Measurements from ENCODE around the gene B3GAT3.
A peak's percentile ranks its signal among the peaks of the same experiment; 100 is the strongest.
"Not testable (repeated sequence)": the region's sequence is repeated elsewhere in the genome, so short reads cannot be mapped to it uniquely, and the experiment has no call there.

Gene B3GAT3

GRCh38 chr11:62572431-62572830, 49.4 kb downstream of the B3GAT3 start:
- Histone ChIP-seq H3K36me3 (ENCODE audit: control insufficient read depth in 2 of 2, insufficient read depth in 1 of 2, low read length in 2 of 2) (peaks cover 31 to 87% of the 10 kb centered on the region in 2 experiments; a peak in 2 of 3 replicates), H3K4me1 (ENCODE audit: control insufficient read depth, insufficient read depth, low read length) (no peaks in the 10 kb centered on the region), H3K9me3 (ENCODE audit: control insufficient read depth, insufficient read depth, low read depth, low read length) (no peaks in the 10 kb centered on the region), H3K27ac (ENCODE audit: extremely low read depth, low read depth, low read length) (peak overlapping the region; percentile 99), H3K4me3 (ENCODE audit: low read depth, low read length) (peak overlapping the region; percentile 90)
- TF ChIP-seq KLF8 (tag by site-specific recombination; IDR thresholded peaks at IDR 0.05) (no peak), REPIN1 (tag by site-specific recombination; IDR thresholded peaks at IDR 0.05; ENCODE audit: low read depth) (no peak)
- CTCF ChIA-PET: interaction anchor here (1.2 to 2.0 kb wide), 5 partner anchors 13 to 148 kb away, joined by 3 to 8 read pairs (median 4); partner anchors contain the start of gene TUT1
- POLR2A ChIA-PET: interaction anchor here (1.0 to 2.8 kb wide), 5 partner anchors 9 to 269 kb away, joined by 3 to 20 read pairs (median 5); partner anchors contain the start of genes MTA2 and TUT1

DNA sequence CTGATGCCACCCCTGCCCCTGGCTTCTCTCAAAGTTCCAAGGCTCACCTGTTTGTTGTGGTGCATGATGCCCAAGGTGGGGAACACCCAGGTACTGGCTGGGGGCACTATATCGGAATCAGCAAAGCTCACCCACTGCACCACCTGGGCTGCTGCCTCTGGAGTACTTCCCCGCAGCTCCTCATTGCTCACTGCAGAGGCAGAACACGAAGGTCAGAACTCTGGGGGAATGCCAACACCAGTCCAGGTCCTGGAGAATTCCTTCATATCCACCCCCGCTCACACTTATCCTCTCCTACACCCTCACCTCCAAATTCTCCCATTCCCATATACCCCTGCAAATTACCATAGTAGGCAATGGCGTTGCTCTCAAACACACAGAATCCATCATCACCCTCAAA, 50.3 kb downstream of the B3GAT3 start:
- H3K36me3 ChIP-seq (ENCODE audit: control insufficient read depth in 2 of 2, insufficient read depth in 1 of 2, low read length in 2 of 2): peaks cover 37 to 87% of the 10 kb centered on the region in 2 experiments; a peak in 2 of 3 replicates
- ChIA-PET POLR2A (interaction anchor here (0.6 to 2.8 kb wide), 4 partner anchors 19 to 270 kb away, joined by 3 to 20 read pairs (median 3); partner anchors contain the start of genes B3GAT3 and TUT1), CTCF (interaction anchor here (0.7 to 2.0 kb wide), 4 partner anchors 12 to 177 kb away, joined by 3 to 8 read pairs (median 4); no protein-coding TSS in a partner anchor)
- not testable (repeated sequence) for H3K9me3 ChIP-seq (ENCODE audit: control insufficient read depth, insufficient read depth, low read depth, low read length); H3K4me3 ChIP-seq (ENCODE audit: low read depth, low read length); H3K27ac ChIP-seq (ENCODE audit: extremely low read depth, low read depth, low read length); H3K4me1 ChIP-seq (ENCODE audit: control insufficient read depth, insufficient read depth, low read length)

GRCh38 chr11:62570903-62571302, 50.9 kb downstream of the B3GAT3 start:
- CTCF ChIA-PET: interaction anchor here (1.0 to 2.0 kb wide), 4 partner anchors 11 to 176 kb away, joined by 4 to 8 read pairs (median 4); no protein-coding TSS in a partner anchor
- POLR2A ChIA-PET: interaction anchor here (0.6 to 2.8 kb wide), 4 partner anchors 9 to 51 kb away, joined by 3 to 20 read pairs (median 3); partner anchors contain the start of genes B3GAT3 and TUT1
- H3K36me3 ChIP-seq (ENCODE audit: control insufficient read depth in 2 of 2, insufficient read depth in 1 of 2, low read length in 2 of 2): peaks cover 41 to 87% of the 10 kb centered on the region in 2 experiments; a peak in 2 of 3 replicates
- not testable (repeated sequence) for H3K4me3 ChIP-seq (ENCODE audit: low read depth, low read length); H3K4me1 ChIP-seq (ENCODE audit: control insufficient read depth, insufficient read depth, low read length); H3K9me3 ChIP-seq (ENCODE audit: control insufficient read depth, insufficient read depth, low read depth, low read length); H3K27ac ChIP-seq (ENCODE audit: extremely low read depth, low read depth, low read length)

DNA sequence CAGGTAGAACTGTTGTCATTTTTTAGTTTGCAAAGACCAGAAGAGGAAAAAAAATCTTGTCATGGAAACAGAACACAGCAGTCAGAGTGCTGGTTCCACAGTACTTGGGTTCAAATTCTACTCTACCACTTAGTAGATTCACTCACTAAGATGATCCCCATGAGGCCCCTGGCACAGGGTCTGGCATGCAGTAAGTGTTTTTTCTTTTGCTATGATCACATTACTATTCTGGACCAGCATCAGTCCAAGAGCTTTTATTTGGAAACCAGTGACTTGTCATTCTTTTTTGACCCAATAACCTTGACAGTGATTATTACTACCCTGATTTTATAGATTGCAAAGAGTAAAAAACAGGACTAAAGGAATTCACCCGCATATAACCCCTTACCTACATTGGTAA, 52.2 kb downstream of the B3GAT3 start:
- CTCF ChIA-PET: interaction anchor here (0.6 to 1.6 kb wide), 10 partner anchors 9 to 1212 kb away, joined by 3 to 6 read pairs (median 4); no protein-coding TSS in a partner anchor
- POLR2A ChIA-PET: interaction anchor here (0.6 to 1.5 kb wide), 6 partner anchors 8 to 199 kb away, joined by 3 to 7 read pairs (median 3); partner anchors contain the start of genes MTA2 and TUT1
- TF ChIP-seq, protein P1, sequence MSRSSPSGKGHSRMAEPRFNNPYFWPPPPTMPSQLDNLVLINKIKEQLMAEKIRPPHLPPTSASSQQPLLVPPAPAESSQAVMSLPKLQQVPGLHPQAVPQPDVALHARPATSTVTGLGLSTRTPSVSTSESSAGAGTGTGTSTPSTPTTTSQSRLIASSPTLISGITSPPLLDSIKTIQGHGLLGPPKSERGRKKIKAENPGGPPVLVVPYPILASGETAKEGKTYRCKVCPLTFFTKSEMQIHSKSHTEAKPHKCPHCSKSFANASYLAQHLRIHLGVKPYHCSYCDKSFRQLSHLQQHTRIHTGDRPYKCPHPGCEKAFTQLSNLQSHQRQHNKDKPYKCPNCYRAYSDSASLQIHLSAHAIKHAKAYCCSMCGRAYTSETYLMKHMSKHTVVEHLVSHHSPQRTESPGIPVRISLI (tag by site-specific recombination; IDR thresholded peaks at IDR 0.05): no peak
- no peak for TF ChIP-seq ZNF223 (tag by site-specific recombination; IDR thresholded peaks at IDR 0.05)
- TF ChIP-seq ZNF639 (tag by site-specific recombination; IDR thresholded peaks at IDR 0.05): no peak
- TF ChIP-seq MYNN (tag by site-specific recombination; IDR thresholded peaks at IDR 0.05; ENCODE audit: borderline replicate concordance): no peak
- no peak for TF ChIP-seq ZNF2 (tag by site-specific recombination; IDR thresholded peaks at IDR 0.05)
- TF ChIP-seq YY2 (tag by site-specific recombination; IDR thresholded peaks at IDR 0.05): no peak
- no peak for TF ChIP-seq ZNF473 (tag by site-specific recombination; IDR thresholded peaks at IDR 0.05)
- TF ChIP-seq TRIM28 (IDR thresholded peaks at IDR 0.05; ENCODE audit: borderline replicate concordance, low read length): no peak
- TF ChIP-seq SCRT2 (tag by site-specific recombination; IDR thresholded peaks at IDR 0.05): no peak
- TF ChIP-seq ZNF24 (tag by site-specific recombination; IDR thresholded peaks at IDR 0.05): no peak
- no peak for TF ChIP-seq ZNF654 (tag by site-specific recombination; IDR thresholded peaks at IDR 0.05; ENCODE audit: low read depth)
- TF ChIP-seq ATF2 (tag by site-specific recombination; IDR thresholded peaks at IDR 0.05; ENCODE audit: low read depth): no peak
- TF ChIP-seq, protein P2, sequence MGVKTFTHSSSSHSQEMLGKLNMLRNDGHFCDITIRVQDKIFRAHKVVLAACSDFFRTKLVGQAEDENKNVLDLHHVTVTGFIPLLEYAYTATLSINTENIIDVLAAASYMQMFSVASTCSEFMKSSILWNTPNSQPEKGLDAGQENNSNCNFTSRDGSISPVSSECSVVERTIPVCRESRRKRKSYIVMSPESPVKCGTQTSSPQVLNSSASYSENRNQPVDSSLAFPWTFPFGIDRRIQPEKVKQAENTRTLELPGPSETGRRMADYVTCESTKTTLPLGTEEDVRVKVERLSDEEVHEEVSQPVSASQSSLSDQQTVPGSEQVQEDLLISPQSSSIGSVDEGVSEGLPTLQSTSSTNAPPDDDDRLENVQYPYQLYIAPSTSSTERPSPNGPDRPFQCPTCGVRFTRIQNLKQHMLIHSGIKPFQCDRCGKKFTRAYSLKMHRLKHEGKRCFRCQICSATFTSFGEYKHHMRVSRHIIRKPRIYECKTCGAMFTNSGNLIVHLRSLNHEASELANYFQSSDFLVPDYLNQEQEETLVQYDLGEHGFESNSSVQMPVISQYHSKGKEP (tag by site-specific recombination; IDR thresholded peaks at IDR 0.05): no peak
- TF ChIP-seq KLF7 (tag by site-specific recombination; IDR thresholded peaks at IDR 0.05; ENCODE audit: borderline replicate concordance): no peak
- no peak for TF ChIP-seq HIC1 (tag by site-specific recombination; IDR thresholded peaks at IDR 0.05)

More for the DNA sequence above, 52.2 kb downstream of the B3GAT3 start:
- no peak overlapping the region for H3K4me3 ChIP-seq (ENCODE audit: low read depth, low read length)
- H3K36me3 ChIP-seq (ENCODE audit: control insufficient read depth in 2 of 2, insufficient read depth in 1 of 2, low read length in 2 of 2): peaks cover 41 to 87% of the 10 kb centered on the region in 2 experiments; a peak in 2 of 3 replicates
- no peaks in the 10 kb centered on the region for H3K4me1 ChIP-seq (ENCODE audit: control insufficient read depth, insufficient read depth, low read length)
- H3K27ac ChIP-seq (ENCODE audit: extremely low read depth, low read depth, low read length): no peak overlapping the region
- H3K9me3 ChIP-seq (ENCODE audit: control insufficient read depth, insufficient read depth, low read depth, low read length): no peaks in the 10 kb centered on the region
